MM.1S (cell line): ENCODE results near the gene ELOB.

Experiments
- DNase-seq: peaks from one replicate; pipeline ENCODE4 v3.0.0-alpha.2; 2015
- H2AFZ ChIP-seq: fragments of 300-600 bp; sonication (generic); 2 replicates; pipeline ENCODE4 v1.6.0; 2016; ENCODE audit warnings: antibody characterized with exemption, low read length
- H3F3A ChIP-seq: fragments of 300-600 bp; sonication (generic); 2 replicates; pipeline ENCODE4 v1.6.1; 2016; ENCODE audit warnings: mild to moderate bottlenecking, antibody characterized with exemption, low read length, moderate library complexity, mixed read lengths; ENCODE audit not compliant: insufficient read depth
- H3K27ac ChIP-seq: fragments of 300-600 bp; sonication (generic); 2 replicates; pipeline ENCODE4 v1.5.1; 2016; ENCODE audit warnings: mild to moderate bottlenecking, low read length
- H3K27me3 ChIP-seq: fragments of 300-600 bp; sonication (generic); replicated peaks from 2 replicates; pipeline ENCODE4 v1.6.0; 2016; ENCODE audit warnings: low read length; ENCODE audit not compliant: insufficient read depth
- H3K36me3 ChIP-seq: fragments of 300-600 bp; sonication (generic); replicated peaks from 2 replicates; pipeline ENCODE4 v1.6.1; 2016; ENCODE audit warnings: mild to moderate bottlenecking, low read length, mixed read lengths; ENCODE audit not compliant: insufficient read depth
- H3K4me1 ChIP-seq: fragments of 300-600 bp; sonication (generic); 2 replicates; pipeline ENCODE4 v1.6.1; 2016; ENCODE audit warnings: low read length, mixed read lengths
- H3K4me2 ChIP-seq: fragments of 300-600 bp; sonication (generic); 2 replicates; pipeline ENCODE4 v1.6.0; 2016; ENCODE audit warnings: low read depth, low read length
- H3K4me3 ChIP-seq: fragments of 300-600 bp; sonication (generic); 2 replicates; pipeline ENCODE4 v1.5.1; 2016; ENCODE audit warnings: low read length, mixed read lengths
- H3K79me2 ChIP-seq: fragments of 300-600 bp; sonication (generic); 2 replicates; pipeline ENCODE4 v1.6.1; 2016; ENCODE audit warnings: mixed run types, low read length, mixed read lengths
- H3K9ac ChIP-seq: fragments of 300-600 bp; sonication (generic); 2 replicates; pipeline ENCODE4 v1.6.1; 2016; ENCODE audit warnings: low read length, mixed read lengths
- H3K9me2 ChIP-seq: fragments of 300-600 bp; sonication (generic); replicated peaks from 2 replicates; pipeline ENCODE4 v1.6.1; 2016; ENCODE audit warnings: mild to moderate bottlenecking, low read length, mixed read lengths; ENCODE audit not compliant: insufficient read depth
- H3K9me3 ChIP-seq: fragments of 300-600 bp; sonication (generic); replicated peaks from 2 replicates; pipeline ENCODE4 v1.6.1; 2016; ENCODE audit warnings: mild to moderate bottlenecking, low read length, mixed read lengths; ENCODE audit not compliant: insufficient read depth
- H4K20me1 ChIP-seq: fragments of 300-600 bp; sonication (generic); 2 replicates; pipeline ENCODE4 v1.6.1; 2016; ENCODE audit warnings: mild to moderate bottlenecking, low read length, moderate library complexity, mixed read lengths; ENCODE audit not compliant: insufficient read depth
- CTCF ChIP-seq: fragments of 300-600 bp; sonication (generic); IDR thresholded peaks from 2 replicates; pipeline ENCODE4 v1.5.1; 2016; ENCODE audit warnings: antibody characterized with exemption, low read length, mixed read lengths
- EZH2 ChIP-seq: fragments of 300-600 bp; sonication (generic); optimal IDR thresholded peaks from 2 replicates; pipeline ENCODE3; 2017; ENCODE audit warnings: low read depth, mild to moderate bottlenecking, antibody characterized with exemption, low read length, mixed read lengths
- EZH2phosphoT487 ChIP-seq: fragments of 300-600 bp; sonication (generic); IDR thresholded peaks from 2 replicates; pipeline ENCODE4 v1.6.1; 2018; ENCODE audit warnings: antibody characterized with exemption, low read length

Gene ELOB

GRCh38 chr16:2728034-2728433 lies 49.0 kb downstream of the ELOB start:
- Histone ChIP-seq H3F3A (no peaks in the 10 kb centered on the region), H3K9ac (no peak overlapping the region), H3K4me2 (no peak overlapping the region), H2AFZ (no peak overlapping the region), H3K9me3 (no peaks in the 10 kb centered on the region), H3K4me1 (no peaks in the 10 kb centered on the region), H3K36me3 (no peaks in the 10 kb centered on the region), H3K27ac (no peak overlapping the region), H3K27me3 (peaks cover 41% of the 10 kb centered on the region), H3K9me2 (no peaks in the 10 kb centered on the region), H4K20me1 (no peaks in the 10 kb centered on the region), H3K4me3 (no peak overlapping the region), H3K79me2 (no peaks in the 10 kb centered on the region)
- DNase-seq: no peak
- TF ChIP-seq EZH2: no peak
- no peak for TF ChIP-seq CTCF
- TF ChIP-seq EZH2phosphoT487: no peak

GRCh38 chr16:2726923-2727322 lies 50.2 kb downstream of the ELOB start:
- H3K27me3 ChIP-seq: peaks cover 32% of the 10 kb centered on the region
- no peak for TF ChIP-seq CTCF
- TF ChIP-seq EZH2phosphoT487: no peak
- TF ChIP-seq EZH2: no peak
- DNase-seq: no peak
- H3K36me3 ChIP-seq: no peaks in the 10 kb centered on the region
- H3F3A ChIP-seq: no peaks in the 10 kb centered on the region
- no peak overlapping the region for H3K9ac ChIP-seq
- no peaks in the 10 kb centered on the region for H4K20me1 ChIP-seq
- no peak overlapping the region for H3K4me2 ChIP-seq
- no peaks in the 10 kb centered on the region for H3K9me2 ChIP-seq
- H3K27ac ChIP-seq: no peak overlapping the region
- no peaks in the 10 kb centered on the region for H3K79me2 ChIP-seq
- H3K4me1 ChIP-seq: no peaks in the 10 kb centered on the region
- no peak overlapping the region for H2AFZ ChIP-seq
- no peak overlapping the region for H3K4me3 ChIP-seq
- H3K9me3 ChIP-seq: no peaks in the 10 kb centered on the region

- no peaks in the 10 kb centered on the region for H3K4me1 ChIP-seq
- H3K36me3 ChIP-seq: no peaks in the 10 kb centered on the region
- no peak overlapping the region for H2AFZ ChIP-seq
- DNase-seq: no peak
- H3K4me2 ChIP-seq: no peak overlapping the region
- no peaks in the 10 kb centered on the region for H4K20me1 ChIP-seq
- H3K9me3 ChIP-seq: no peaks in the 10 kb centered on the region
- H3K4me3 ChIP-seq: no peak overlapping the region
- no peaks in the 10 kb centered on the region for H3F3A ChIP-seq
- no peaks in the 10 kb centered on the region for H3K9me2 ChIP-seq
- no peak overlapping the region for H3K9ac ChIP-seq
- peaks cover 17% of the 10 kb centered on the region for H3K27me3 ChIP-seq
- no peak overlapping the region for H3K27ac ChIP-seq
- no peaks in the 10 kb centered on the region for H3K79me2 ChIP-seq
- TF ChIP-seq EZH2phosphoT487: no peak
- TF ChIP-seq EZH2: no peak
- no peak for TF ChIP-seq CTCF
Measured at GRCh38 chr16:2724816-2725348, 52.2 kb downstream of the ELOB start.
